Skeletal muscle satellite cell (primary cell): ENCODE measurements around the gene NCOA7.
"Not testable (repeated sequence)": the region's sequence is repeated elsewhere in the genome, so short reads cannot be mapped to it uniquely, and the experiment has no call there.

Experiments
- H3K27me3 ChIP-seq: 2 replicates; pipeline ENCODE4 v1.7.0; 2013; ENCODE audit warnings: low read length; ENCODE audit not compliant: control insufficient read depth, insufficient read depth
- H3K36me3 ChIP-seq: 2 replicates; pipeline ENCODE4 v1.7.0; 2013; ENCODE audit warnings: mild to moderate bottlenecking, control low read depth, low read length; ENCODE audit not compliant: insufficient read depth
- H3K4me1 ChIP-seq: 2 replicates; pipeline ENCODE4 v1.7.0; 2013; ENCODE audit warnings: low read length; ENCODE audit not compliant: control insufficient read depth, insufficient read depth
- H3K4me2 ChIP-seq: 2 replicates; pipeline ENCODE4 v1.7.0; 2013; ENCODE audit warnings: mild to moderate bottlenecking, low read length
- H3K4me3 ChIP-seq: 2 replicates; pipeline ENCODE4 v1.7.0; 2013; ENCODE audit warnings: low read length
- H3K9ac ChIP-seq: 2 replicates; pipeline ENCODE4 v1.7.0; 2013; ENCODE audit warnings: mild to moderate bottlenecking, low read depth, low read length, moderate library complexity
- H3K9me3 ChIP-seq: replicated peaks from 2 replicates; pipeline ENCODE4 v1.7.0; 2013; ENCODE audit warnings: mild to moderate bottlenecking, control low read depth, low read length

NCOA7 gene

DNA sequence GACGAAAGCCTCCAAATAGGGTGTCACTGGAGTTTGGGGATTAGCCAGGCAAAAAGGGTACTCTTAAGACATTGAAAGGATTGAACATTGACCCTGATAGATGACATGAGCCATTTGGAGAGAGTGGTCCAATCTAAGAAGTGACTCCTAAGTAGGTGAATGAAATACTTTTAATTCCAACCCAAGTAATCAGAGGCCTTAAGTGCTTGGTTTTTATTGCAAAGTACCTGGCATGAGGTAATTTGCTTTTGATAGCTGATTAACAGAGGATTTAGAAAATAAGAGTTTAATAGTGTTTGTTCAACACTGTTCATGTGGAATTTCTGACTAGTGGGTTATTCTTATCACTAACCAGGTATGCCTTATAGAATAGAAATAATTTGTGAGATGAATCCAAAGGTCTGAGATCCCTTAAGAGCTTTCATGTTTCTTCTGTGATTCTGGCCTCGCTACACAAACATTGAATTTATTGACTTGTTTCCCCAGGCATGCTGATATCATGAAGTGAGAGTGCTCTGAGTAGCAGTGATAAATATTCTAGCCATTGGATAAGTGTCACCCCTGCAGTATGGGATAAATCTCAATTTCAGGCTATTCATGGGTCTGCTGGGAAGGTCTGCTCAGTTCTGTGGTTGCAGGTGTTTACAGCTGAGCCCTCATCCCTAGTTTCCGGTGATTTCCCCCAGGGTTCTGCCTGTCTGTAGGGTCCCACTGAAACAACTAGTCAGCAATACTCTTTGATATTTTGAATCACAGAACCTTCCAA is 6.5 kb downstream of the NCOA7 start:
- peaks cover 34% of the 10 kb centered on the region for H3K4me1 ChIP-seq
- no peaks in the 10 kb centered on the region for H3K9me3 ChIP-seq
- H3K9ac ChIP-seq, result no peak overlapping the region
- no peak overlapping the region for H3K4me2 ChIP-seq
- no peaks in the 10 kb centered on the region for H3K27me3 ChIP-seq
- no peaks in the 10 kb centered on the region for H3K36me3 ChIP-seq
- H3K4me3 ChIP-seq, result no peak overlapping the region

- Histone ChIP-seq H3K4me3 (no peak overlapping the region), H3K4me1 (peaks cover 36% of the 10 kb centered on the region), H3K4me2 (no peak overlapping the region), H3K27me3 (no peaks in the 10 kb centered on the region), H3K9me3 (no peaks in the 10 kb centered on the region), H3K36me3 (no peaks in the 10 kb centered on the region), H3K9ac (no peak overlapping the region)
Observed at GRCh38 chr6:125797886-125798444, 7.2 kb downstream of the NCOA7 start.

- Histone ChIP-seq H3K27me3 (no peaks in the 10 kb centered on the region), H3K4me2 (no peak overlapping the region), H3K4me3 (no peak overlapping the region), H3K9me3 (no peaks in the 10 kb centered on the region), H3K9ac (no peak overlapping the region), H3K4me1 (peaks cover 36% of the 10 kb centered on the region), H3K36me3 (no peaks in the 10 kb centered on the region)
Observed at GRCh38 chr6:125798734-125799508, 8.2 kb downstream of the NCOA7 start.

GRCh38 chr6:125802383-125802782 is 11.6 kb downstream of the NCOA7 start:
- Histone ChIP-seq H3K4me3 (no peak overlapping the region), H3K9ac (no peak overlapping the region), H3K36me3 (no peaks in the 10 kb centered on the region), H3K4me2 (no peak overlapping the region), H3K4me1 (peaks cover 24% of the 10 kb centered on the region), H3K27me3 (no peaks in the 10 kb centered on the region), H3K9me3 (no peaks in the 10 kb centered on the region)

- Histone ChIP-seq H3K9me3 (no peaks in the 10 kb centered on the region), H3K4me3 (no peak overlapping the region), H3K4me2 (peak overlapping the region; percentile 27), H3K36me3 (no peaks in the 10 kb centered on the region), H3K27me3 (no peaks in the 10 kb centered on the region), H3K9ac (no peak overlapping the region), H3K4me1 (peaks cover 24% of the 10 kb centered on the region)
Observed at GRCh38 chr6:125802943-125803377, 12.2 kb downstream of the NCOA7 start.

DNA sequence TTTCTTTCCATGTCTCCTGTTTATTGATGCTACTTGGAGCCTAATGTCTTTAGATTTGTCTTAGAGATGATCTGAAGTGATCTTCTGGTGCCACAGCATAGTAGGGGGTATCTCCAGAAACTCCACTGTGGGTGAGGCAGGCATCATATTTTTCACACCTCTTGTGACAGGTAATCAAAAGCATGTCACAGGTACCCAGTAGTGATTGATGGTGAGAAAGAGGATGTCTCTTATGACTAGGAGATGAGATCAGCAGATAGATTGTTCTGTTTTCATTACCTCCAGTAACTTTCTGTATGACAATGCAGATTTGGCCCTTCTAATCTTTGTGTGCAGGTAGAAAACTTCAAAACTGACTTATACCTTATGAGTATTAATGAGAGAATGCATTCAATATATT is 13.5 kb downstream of the NCOA7 start:
- H3K27me3 ChIP-seq, result no peaks in the 10 kb centered on the region
- peaks cover 18% of the 10 kb centered on the region for H3K4me1 ChIP-seq
- H3K4me2 ChIP-seq, result no peak overlapping the region
- no peaks in the 10 kb centered on the region for H3K36me3 ChIP-seq
- no peak overlapping the region for H3K4me3 ChIP-seq
- no peak overlapping the region for H3K9ac ChIP-seq
- H3K9me3 ChIP-seq, result no peaks in the 10 kb centered on the region

DNA sequence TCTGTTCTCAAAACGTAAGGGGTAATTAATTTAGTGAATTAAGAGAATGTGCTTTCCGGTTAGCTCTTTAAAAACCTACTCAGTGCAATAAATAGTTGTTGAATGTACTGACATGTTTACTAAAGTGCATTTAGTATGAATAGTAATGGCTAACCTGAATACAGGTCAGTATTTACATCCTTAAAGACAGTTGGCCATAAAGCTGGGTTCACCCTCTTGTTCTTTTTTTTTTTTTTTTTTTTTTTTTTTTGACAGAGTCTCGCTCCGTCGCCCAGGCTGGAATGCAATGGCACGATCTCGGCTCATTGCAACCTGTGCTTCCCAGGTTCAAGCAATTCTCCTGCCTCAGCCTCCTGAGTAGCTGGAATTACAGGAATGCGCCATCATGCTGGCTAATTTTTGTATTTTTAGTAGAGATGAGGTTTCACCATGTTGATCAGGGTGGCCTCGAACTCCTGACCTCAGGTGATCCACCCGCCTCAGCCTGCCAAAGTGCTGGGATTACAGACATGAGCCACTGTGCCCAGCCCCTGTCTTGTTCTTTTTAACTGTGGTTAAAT is 14.2 kb downstream of the NCOA7 start:
- not testable (repeated sequence) for H3K4me2 ChIP-seq, H3K4me3 ChIP-seq, H3K36me3 ChIP-seq, H3K27me3 ChIP-seq, H3K9me3 ChIP-seq, H3K9ac ChIP-seq
- H3K4me1 ChIP-seq, result peaks cover 18% of the 10 kb centered on the region

- no peaks in the 10 kb centered on the region for H3K36me3 ChIP-seq
- H3K9me3 ChIP-seq, result no peaks in the 10 kb centered on the region
- no peak overlapping the region for H3K9ac ChIP-seq
- no peak overlapping the region for H3K4me3 ChIP-seq
- no peak overlapping the region for H3K4me2 ChIP-seq
- H3K27me3 ChIP-seq, result no peaks in the 10 kb centered on the region
- peaks cover 20% of the 10 kb centered on the region for H3K4me1 ChIP-seq
Observed at GRCh38 chr6:125806813-125807212, 16.1 kb downstream of the NCOA7 start.

- Histone ChIP-seq H3K9me3 (no peaks in the 10 kb centered on the region), H3K27me3 (no peaks in the 10 kb centered on the region), H3K4me1 (peaks cover 25% of the 10 kb centered on the region), H3K9ac (no peak overlapping the region), H3K4me3 (no peak overlapping the region), H3K4me2 (no peak overlapping the region), H3K36me3 (no peaks in the 10 kb centered on the region)
Observed at GRCh38 chr6:125807293-125807692, 16.5 kb downstream of the NCOA7 start.

DNA sequence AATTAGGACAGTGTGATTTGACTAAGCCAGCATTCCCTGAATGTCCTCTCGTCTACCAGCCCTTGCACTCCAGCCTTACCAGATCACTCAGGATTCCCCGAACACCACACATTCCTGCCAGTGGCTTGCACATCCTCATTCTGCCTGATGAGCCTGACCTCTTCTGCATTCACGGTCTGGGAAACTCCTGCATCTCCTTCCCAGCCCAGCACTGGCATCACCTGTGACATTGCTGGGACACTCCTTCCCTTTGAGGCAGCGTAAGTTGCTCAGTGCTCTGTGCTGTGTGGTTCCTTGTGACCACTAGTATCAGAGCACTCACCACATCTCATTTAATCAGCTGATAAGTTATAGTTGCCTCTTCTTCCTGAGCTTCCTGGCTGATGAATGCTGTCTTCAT is 17.3 kb downstream of the NCOA7 start:
- Histone ChIP-seq H3K36me3 (no peaks in the 10 kb centered on the region), H3K4me1 (peaks cover 25% of the 10 kb centered on the region), H3K27me3 (no peaks in the 10 kb centered on the region), H3K9me3 (no peaks in the 10 kb centered on the region), H3K4me2 (no peak overlapping the region), H3K4me3 (no peak overlapping the region), H3K9ac (no peak overlapping the region)

GRCh38 chr6:125808591-125808990 is 17.8 kb downstream of the NCOA7 start:
- no peaks in the 10 kb centered on the region for H3K9me3 ChIP-seq
- H3K4me3 ChIP-seq, result no peak overlapping the region
- no peak overlapping the region for H3K4me2 ChIP-seq
- H3K4me1 ChIP-seq, result peaks cover 23% of the 10 kb centered on the region
- H3K36me3 ChIP-seq, result no peaks in the 10 kb centered on the region
- no peak overlapping the region for H3K9ac ChIP-seq
- H3K27me3 ChIP-seq, result no peaks in the 10 kb centered on the region
